SK-N-MC (cell line): ENCODE data around the gene PTX4.
"Not testable (repeated sequence)": the region's sequence is repeated elsewhere in the genome, so short reads cannot be mapped to it uniquely, and the experiment has no call there.

Experiments
- DNase-seq: peaks from one replicate; pipeline ENCODE4 v3.0.0-alpha.2; 2011; ENCODE audit warnings: low read depth, low spot score
- H3K27ac ChIP-seq: fragments of 200-600 bp; sonication (generic); 2 replicates; pipeline ENCODE4 v1.5.1; 2016; ENCODE audit warnings: mixed run types
- H3K36me3 ChIP-seq: fragments of 200-600 bp; sonication (generic); 2 replicates; pipeline ENCODE4 v1.6.1; 2017; ENCODE audit warnings: antibody characterized with exemption, low read length, mixed read lengths; ENCODE audit not compliant: insufficient read depth
- H3K4me3 ChIP-seq: fragments of 200-600 bp; sonication (generic); 2 replicates; pipeline ENCODE4 v1.5.1; 2016
- H3K9ac ChIP-seq: fragments of 200-600 bp; sonication (generic); 2 replicates; pipeline ENCODE4 v1.8.0; 2017; ENCODE audit warnings: mixed run types, mixed read lengths; ENCODE audit not compliant: insufficient read length
- H3K9me3 ChIP-seq: fragments of 200-600 bp; sonication (generic); 2 replicates; pipeline ENCODE4 v1.6.1; 2017; ENCODE audit warnings: low read depth, mild to moderate bottlenecking, antibody characterized with exemption, low read length, moderate library complexity, mixed read lengths
- EZH2 ChIP-seq: fragments of 200-600 bp; sonication (generic); IDR thresholded peaks from one replicate; pipeline ENCODE4 v1.6.1; 2017; ENCODE audit warnings: antibody characterized with exemption
- FOXP2 ChIP-seq: optimal IDR thresholded peaks from 2 replicates; pipeline ENCODE3; 2011; ENCODE audit warnings: mild to moderate bottlenecking, moderate library complexity; ENCODE audit not compliant: insufficient read depth; ENCODE audit errors: extremely low read length, control extremely low read depth
- POLR2AphosphoS5 ChIP-seq: IDR thresholded peaks from 2 replicates; pipeline ENCODE4 v1.6.1; 2012; ENCODE audit warnings: mild to moderate bottlenecking, low read depth, low read length, borderline replicate concordance

PTX4 gene

GRCh38 chr16:1485847-1486496, 2.8 kb downstream of the PTX4 start:
- H3K9ac ChIP-seq: no peak overlapping the region
- no peak overlapping the region for H3K27ac ChIP-seq
- no peak overlapping the region for H3K4me3 ChIP-seq
- H3K36me3 ChIP-seq: no peaks in the 10 kb centered on the region
- no peak for DNase-seq
- TF ChIP-seq EZH2 (no peak), FOXP2 (no peak), POLR2AphosphoS5 (no peak)
- H3K9me3 ChIP-seq: no peaks in the 10 kb centered on the region

- no peak overlapping the region for H3K27ac ChIP-seq
- no peak overlapping the region for H3K9ac ChIP-seq
- no peak for DNase-seq
- no peaks in the 10 kb centered on the region for H3K9me3 ChIP-seq
- H3K36me3 ChIP-seq: no peaks in the 10 kb centered on the region
- TF ChIP-seq POLR2AphosphoS5: no peak
- no peak for TF ChIP-seq FOXP2
- TF ChIP-seq EZH2: no peak
- no peak overlapping the region for H3K4me3 ChIP-seq
Observed at GRCh38 chr16:1481906-1482835, 6.6 kb downstream of the PTX4 start.

DNA sequence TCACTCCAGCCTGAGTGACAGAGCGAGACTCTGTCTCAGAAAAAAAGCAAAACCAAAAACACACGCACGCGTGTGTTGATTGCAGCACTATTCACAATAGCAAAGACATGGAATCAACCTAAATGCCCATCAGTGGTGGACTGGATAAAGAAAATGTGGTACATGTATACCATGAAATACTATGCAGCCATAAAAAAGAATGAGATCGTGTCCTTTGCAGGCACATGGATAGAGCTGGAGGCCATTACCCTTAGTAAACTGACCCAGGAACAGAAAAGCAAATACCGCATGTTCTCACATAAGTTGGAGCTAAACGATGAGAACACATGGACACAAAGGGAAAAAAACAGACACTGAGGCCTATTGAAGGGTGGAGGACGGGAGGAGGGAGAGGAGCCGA, 9.8 kb downstream of the PTX4 start:
- not testable (repeated sequence) for DNase-seq, H3K27ac ChIP-seq, H3K36me3 ChIP-seq, H3K9me3 ChIP-seq, H3K4me3 ChIP-seq, H3K9ac ChIP-seq

- no peak overlapping the region for H3K27ac ChIP-seq
- H3K9ac ChIP-seq: no peak overlapping the region
- H3K4me3 ChIP-seq: no peak overlapping the region
- no peaks in the 10 kb centered on the region for H3K36me3 ChIP-seq
- no peak for DNase-seq
- H3K9me3 ChIP-seq: no peaks in the 10 kb centered on the region
- TF ChIP-seq EZH2: no peak
- TF ChIP-seq FOXP2: no peak
- TF ChIP-seq POLR2AphosphoS5: no peak
Observed at GRCh38 chr16:1477033-1477432, 11.7 kb downstream of the PTX4 start.

DNA sequence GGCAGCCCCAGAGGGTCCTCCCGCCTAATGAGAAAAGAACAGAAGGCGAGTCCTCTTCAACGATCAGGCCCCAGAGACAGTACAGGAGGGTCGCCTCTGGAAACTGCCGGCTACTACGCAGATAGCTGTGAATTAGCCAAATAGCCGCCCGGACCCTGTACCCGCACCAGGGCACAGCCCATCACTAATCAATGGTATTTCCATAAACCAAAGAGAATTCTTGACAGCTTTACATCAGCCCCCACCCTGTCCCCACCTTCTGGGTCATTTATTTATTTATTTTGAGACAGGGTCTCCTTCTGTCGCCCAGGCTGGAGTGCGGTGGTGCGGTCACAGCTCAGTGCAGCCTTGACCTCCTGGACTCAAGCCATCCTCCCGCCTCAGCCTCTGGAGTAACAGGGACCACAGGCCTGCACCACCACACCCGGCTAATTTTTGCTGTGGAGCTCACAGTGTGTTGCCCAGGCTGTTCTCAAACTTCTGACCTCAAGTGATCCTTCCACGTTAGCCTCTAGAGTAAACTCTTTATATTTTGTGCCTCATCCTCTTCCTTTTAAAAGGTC, 13.1 kb downstream of the PTX4 start:
- DNase-seq: no peak
- Histone ChIP-seq H3K9ac (peak overlapping the region; percentile 99), H3K27ac (peak overlapping the region; percentile 88), H3K36me3 (no peaks in the 10 kb centered on the region), H3K4me3 (peak overlapping the region; percentile 91), H3K9me3 (no peaks in the 10 kb centered on the region)
- TF ChIP-seq FOXP2: no peak
- no peak for TF ChIP-seq POLR2AphosphoS5
- no peak for TF ChIP-seq EZH2

GRCh38 chr16:1474796-1475551, 13.8 kb downstream of the PTX4 start, which contains the start of gene CLCN7:
CLCN7 (minus strand) TSS chr16:1475028; CDS start chr16:1474974, 54 bp downstream.
- H3K9ac ChIP-seq: peak within 1 kb of the TSS; percentile 99
- H3K9me3 ChIP-seq: no peaks in the 10 kb centered on the region
- peak within 1 kb of the TSS; percentile 88 for H3K27ac ChIP-seq
- TF ChIP-seq POLR2AphosphoS5 (peak; percentile 80), FOXP2 (peak; percentile 47), EZH2 (no peak)
- DNase-seq: no peak
- H3K4me3 ChIP-seq: peak within 1 kb of the TSS; percentile 91
- H3K36me3 ChIP-seq: no peaks in the 10 kb centered on the region

- peak overlapping the region; percentile 99 for H3K9ac ChIP-seq
- H3K4me3 ChIP-seq: peak overlapping the region; percentile 91
- TF ChIP-seq FOXP2: no peak
- no peak for TF ChIP-seq EZH2
- no peak for TF ChIP-seq POLR2AphosphoS5
- no peaks in the 10 kb centered on the region for H3K9me3 ChIP-seq
- no peak for DNase-seq
- H3K36me3 ChIP-seq: no peaks in the 10 kb centered on the region
- H3K27ac ChIP-seq: 0 out of 2 replicates have a peak overlapping the region, but pooled peaks have one; percentile 36
Observed at GRCh38 chr16:1474082-1474795, 14.5 kb downstream of the PTX4 start.
